ENCODE results near the gene MREG. TPM values are rescaled to one million over a fixed set of nuclear protein-coding genes. Genes with fewer than 3 reads are reported as not detected.

MREG gene
- total and polyA plus RNA-seq, 12 donors = 3.1 to 14.4 (median 6.3) TPM

DNA sequence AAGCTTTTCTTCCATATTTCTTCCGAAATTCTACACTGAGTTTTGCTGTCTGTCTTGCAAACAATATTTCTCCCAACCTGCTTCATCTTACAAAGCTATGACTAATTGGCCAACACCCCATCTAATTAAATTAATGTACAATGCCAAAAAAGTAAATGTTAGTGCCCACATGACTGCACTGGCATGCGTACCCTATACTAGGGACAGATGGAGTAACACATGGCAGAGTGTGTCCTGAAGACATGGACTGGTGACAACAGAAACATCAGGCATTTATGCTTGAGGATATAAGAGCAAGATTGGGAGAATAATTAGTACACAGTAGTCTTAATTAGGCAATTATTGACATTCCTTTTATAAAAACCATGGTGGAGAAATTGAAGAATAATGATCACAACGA, 66.8 kb downstream of the MREG start:
- DNase-seq = no peak

DNA sequence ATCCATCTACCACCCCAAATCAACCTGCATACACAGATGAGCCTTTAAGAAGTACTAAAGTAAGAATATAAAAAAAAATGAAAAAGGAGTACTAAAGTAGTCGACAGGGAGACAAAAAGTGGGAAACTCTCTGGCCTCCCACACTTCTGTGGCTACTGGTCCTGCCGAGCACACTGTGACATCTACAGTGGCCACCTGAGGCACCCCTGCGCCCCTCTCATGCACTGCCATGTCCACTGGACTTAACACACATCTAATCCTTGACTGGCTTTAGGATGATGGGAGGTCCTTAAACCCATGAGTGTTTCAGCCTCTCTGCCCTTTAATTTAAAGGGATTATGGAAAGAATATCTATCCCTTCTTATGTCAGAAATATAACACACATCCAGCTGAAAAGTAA, 71.2 kb downstream of the MREG start:
- no peak overlapping the region for H3K27ac ChIP-seq
- DNase-seq = no peak
- TF ChIP-seq CTCF (IDR thresholded peaks at IDR 0.05) (no peak), POLR2A (IDR thresholded peaks at IDR 0.05) (no peak)
- H3K4me1 ChIP-seq (replicated peaks in 1 of 2) = no peaks in the 10 kb centered on the region
- no peaks in the 10 kb centered on the region for H3K9me3 ChIP-seq (replicated peaks in 1 of 3)
- no peak overlapping the region for H3K4me3 ChIP-seq
- no peaks in the 10 kb centered on the region for H3K27me3 ChIP-seq
- no peaks in the 10 kb centered on the region for H3K36me3 ChIP-seq (replicated peaks in 1 of 2)
- intact Hi-C loops (cut with DNase I) = no loop called here
- 91 to 100% (median 98%) methylated on average over 3 of the region's 3 CpGs for WGBS, 4 donors

More for the DNA sequence above, 66.8 kb downstream of the MREG start:
- Histone ChIP-seq H3K9me3 (replicated peaks in 1 of 3) (no peaks in the 10 kb centered on the region), H3K4me1 (replicated peaks in 1 of 2) (peaks cover 0 to 6% of the 10 kb centered on the region in 2 donors), H3K27me3 (no peaks in the 10 kb centered on the region), H3K27ac (no peak overlapping the region), H3K4me3 (no peak overlapping the region), H3K36me3 (replicated peaks in 1 of 2) (no peaks in the 10 kb centered on the region)
- intact Hi-C loops (cut with DNase I) = no loop called here
- WGBS, 4 donors = 31 to 70% (median 52%) methylated on average over 3 of the region's 3 CpGs
- no peak for TF ChIP-seq POLR2A (IDR thresholded peaks at IDR 0.05)
- no peak for TF ChIP-seq CTCF (IDR thresholded peaks at IDR 0.05)

- Histone ChIP-seq H3K4me3 (no peak overlapping the region), H3K9me3 (replicated peaks in 1 of 3) (no peaks in the 10 kb centered on the region), H3K27me3 (no peaks in the 10 kb centered on the region), H3K4me1 (replicated peaks in 1 of 2) (no peaks in the 10 kb centered on the region), H3K27ac (no peak overlapping the region), H3K36me3 (replicated peaks in 1 of 2) (no peaks in the 10 kb centered on the region)
- no peak for DNase-seq
- TF ChIP-seq CTCF (IDR thresholded peaks at IDR 0.05) (no peak), POLR2A (IDR thresholded peaks at IDR 0.05) (no peak)
- intact Hi-C loops (cut with DNase I) = no loop called here
- WGBS, 4 donors = 86 to 96% (median 90%) methylated on average over 1 of the region's 1 CpG
Observed at GRCh38 chr2:215941726-215942125, 71.6 kb downstream of the MREG start.

GRCh38 chr2:215940645-215941184, 72.6 kb downstream of the MREG start:
- intact Hi-C loops (cut with DNase I) = no loop called here
- 64 to 85% (median 72%) methylated on average over 6 of the region's 6 CpGs for WGBS, 4 donors
- H3K27ac ChIP-seq = peak overlapping the region in 1 of 5 donors; percentile 32

More at GRCh38 chr2:215940645-215941184, 72.6 kb downstream of the MREG start:
- no peak for DNase-seq
- no peak for TF ChIP-seq CTCF (IDR thresholded peaks at IDR 0.05)
- no peak for TF ChIP-seq POLR2A (IDR thresholded peaks at IDR 0.05)
- H3K36me3 ChIP-seq (replicated peaks in 1 of 2) = no peaks in the 10 kb centered on the region
- H3K27me3 ChIP-seq = no peaks in the 10 kb centered on the region
- H3K9me3 ChIP-seq (replicated peaks in 1 of 3) = no peaks in the 10 kb centered on the region
- no peaks in the 10 kb centered on the region for H3K4me1 ChIP-seq (replicated peaks in 1 of 2)
- no peak overlapping the region for H3K4me3 ChIP-seq
